ENCODE results near the gene APOL3. TPM values are rescaled to one million over a fixed set of nuclear protein-coding genes. Genes with fewer than 3 reads are reported as not detected.

The APOL3 gene
- total RNA-seq, 1 donor from 2014 or later: 2.3 TPM

- DNase-seq (ENCODE audit: low read depth) (no peak), FAIRE-seq (no peak)
- Histone ChIP-seq H3K9me3 (ENCODE audit: insufficient read depth, low read depth, low read length) (no peaks in the 10 kb centered on the region), H3K4me2 (ENCODE audit: low read length) (no peak overlapping the region), H3K36me3 (ENCODE audit: insufficient read depth, low read length) (no peaks in the 10 kb centered on the region), H3K4me3 (ENCODE audit: insufficient read depth, low read depth, low read length) (no peak overlapping the region), H3K4me1 (ENCODE audit: insufficient read depth, low read length) (no peaks in the 10 kb centered on the region), H3K9ac (ENCODE audit: low read length) (no peak overlapping the region), H2AFZ (ENCODE audit: low read depth, low read length) (no peak overlapping the region), H3K79me2 (ENCODE audit: insufficient read depth, low read length) (no peaks in the 10 kb centered on the region), H3K27me3 (ENCODE audit: insufficient read depth, low read length) (peaks cover 14% of the 10 kb centered on the region), H4K20me1 (ENCODE audit: insufficient read depth, low read length) (no peaks in the 10 kb centered on the region), H3K27ac (ENCODE audit: low read depth, low read length) (no peak overlapping the region)
- no peak overlapping the region for H3K4me3 Mint-ChIP-seq (ENCODE audit: unreplicated experiment)
- no peak overlapping the region for H3K27ac Mint-ChIP-seq (ENCODE audit: unreplicated experiment)
- peaks cover 42% of the 10 kb centered on the region for H3K27me3 Mint-ChIP-seq (ENCODE audit: low read depth, unreplicated experiment)
- peaks cover 3% of the 10 kb centered on the region for H3K4me1 Mint-ChIP-seq (ENCODE audit: low read depth, unreplicated experiment)
- H3K36me3 Mint-ChIP-seq (ENCODE audit: low read depth, unreplicated experiment): peaks cover 2% of the 10 kb centered on the region
- TF ChIP-seq EZH2 (IDR thresholded peaks at IDR 0.05; ENCODE audit: insufficient read depth, low read length): no peak
- TF ChIP-seq, protein P1, sequence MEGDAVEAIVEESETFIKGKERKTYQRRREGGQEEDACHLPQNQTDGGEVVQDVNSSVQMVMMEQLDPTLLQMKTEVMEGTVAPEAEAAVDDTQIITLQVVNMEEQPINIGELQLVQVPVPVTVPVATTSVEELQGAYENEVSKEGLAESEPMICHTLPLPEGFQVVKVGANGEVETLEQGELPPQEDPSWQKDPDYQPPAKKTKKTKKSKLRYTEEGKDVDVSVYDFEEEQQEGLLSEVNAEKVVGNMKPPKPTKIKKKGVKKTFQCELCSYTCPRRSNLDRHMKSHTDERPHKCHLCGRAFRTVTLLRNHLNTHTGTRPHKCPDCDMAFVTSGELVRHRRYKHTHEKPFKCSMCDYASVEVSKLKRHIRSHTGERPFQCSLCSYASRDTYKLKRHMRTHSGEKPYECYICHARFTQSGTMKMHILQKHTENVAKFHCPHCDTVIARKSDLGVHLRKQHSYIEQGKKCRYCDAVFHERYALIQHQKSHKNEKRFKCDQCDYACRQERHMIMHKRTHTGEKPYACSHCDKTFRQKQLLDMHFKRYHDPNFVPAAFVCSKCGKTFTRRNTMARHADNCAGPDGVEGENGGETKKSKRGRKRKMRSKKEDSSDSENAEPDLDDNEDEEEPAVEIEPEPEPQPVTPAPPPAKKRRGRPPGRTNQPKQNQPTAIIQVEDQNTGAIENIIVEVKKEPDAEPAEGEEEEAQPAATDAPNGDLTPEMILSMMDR (IDR thresholded peaks at IDR 0.05; ENCODE audit: insufficient read depth, low read depth, low read length): no peak
- peaks cover 3% of the 10 kb centered on the region for H3K9me3 Mint-ChIP-seq (ENCODE audit: unreplicated experiment)
Measured at GRCh38 chr22:36136988-36137387, 23.6 kb downstream of the APOL3 start.

DNA sequence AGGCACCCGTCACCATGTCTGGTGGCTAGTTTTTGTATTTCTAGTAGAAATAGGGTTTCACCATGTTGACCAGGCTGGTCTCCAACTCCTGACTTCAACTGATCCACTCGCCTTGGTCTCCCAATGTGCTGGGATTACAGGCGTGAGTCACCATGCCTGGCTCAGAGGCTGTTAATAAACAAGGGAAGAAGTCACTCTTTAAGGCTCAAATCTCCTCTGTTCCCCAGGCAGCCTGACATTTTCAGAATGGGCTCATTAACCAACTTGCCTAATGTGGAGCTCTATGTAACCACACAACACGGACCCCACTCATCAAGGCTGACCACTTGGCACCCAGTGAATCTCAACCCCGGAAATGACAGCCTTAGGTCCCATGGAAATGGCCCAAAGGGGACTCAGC, 24.1 kb downstream of the APOL3 start:
- Histone ChIP-seq H3K4me2 (ENCODE audit: low read length) (no peak overlapping the region), H3K36me3 (ENCODE audit: insufficient read depth, low read length) (no peaks in the 10 kb centered on the region), H3K27me3 (ENCODE audit: insufficient read depth, low read length) (peaks cover 14% of the 10 kb centered on the region), H2AFZ (ENCODE audit: low read depth, low read length) (no peak overlapping the region), H3K9ac (ENCODE audit: low read length) (no peak overlapping the region), H3K79me2 (ENCODE audit: insufficient read depth, low read length) (no peaks in the 10 kb centered on the region), H4K20me1 (ENCODE audit: insufficient read depth, low read length) (no peaks in the 10 kb centered on the region), H3K27ac (ENCODE audit: low read depth, low read length) (no peak overlapping the region), H3K4me1 (ENCODE audit: insufficient read depth, low read length) (no peaks in the 10 kb centered on the region), H3K4me3 (ENCODE audit: insufficient read depth, low read depth, low read length) (no peak overlapping the region), H3K9me3 (ENCODE audit: insufficient read depth, low read depth, low read length) (no peaks in the 10 kb centered on the region)
- no peak for DNase-seq (ENCODE audit: low read depth)
- peaks cover 3% of the 10 kb centered on the region for H3K4me1 Mint-ChIP-seq (ENCODE audit: low read depth, unreplicated experiment)
- no peak for FAIRE-seq
- H3K36me3 Mint-ChIP-seq (ENCODE audit: low read depth, unreplicated experiment): peaks cover 2% of the 10 kb centered on the region
- TF ChIP-seq EZH2 (IDR thresholded peaks at IDR 0.05; ENCODE audit: insufficient read depth, low read length): no peak
- TF ChIP-seq, protein P1 (IDR thresholded peaks at IDR 0.05; ENCODE audit: insufficient read depth, low read depth, low read length): no peak
- no peak overlapping the region for H3K27ac Mint-ChIP-seq (ENCODE audit: unreplicated experiment)
- H3K4me3 Mint-ChIP-seq (ENCODE audit: unreplicated experiment): no peak overlapping the region
- peaks cover 47% of the 10 kb centered on the region for H3K27me3 Mint-ChIP-seq (ENCODE audit: low read depth, unreplicated experiment)
- peaks cover 3% of the 10 kb centered on the region for H3K9me3 Mint-ChIP-seq (ENCODE audit: unreplicated experiment)

DNA sequence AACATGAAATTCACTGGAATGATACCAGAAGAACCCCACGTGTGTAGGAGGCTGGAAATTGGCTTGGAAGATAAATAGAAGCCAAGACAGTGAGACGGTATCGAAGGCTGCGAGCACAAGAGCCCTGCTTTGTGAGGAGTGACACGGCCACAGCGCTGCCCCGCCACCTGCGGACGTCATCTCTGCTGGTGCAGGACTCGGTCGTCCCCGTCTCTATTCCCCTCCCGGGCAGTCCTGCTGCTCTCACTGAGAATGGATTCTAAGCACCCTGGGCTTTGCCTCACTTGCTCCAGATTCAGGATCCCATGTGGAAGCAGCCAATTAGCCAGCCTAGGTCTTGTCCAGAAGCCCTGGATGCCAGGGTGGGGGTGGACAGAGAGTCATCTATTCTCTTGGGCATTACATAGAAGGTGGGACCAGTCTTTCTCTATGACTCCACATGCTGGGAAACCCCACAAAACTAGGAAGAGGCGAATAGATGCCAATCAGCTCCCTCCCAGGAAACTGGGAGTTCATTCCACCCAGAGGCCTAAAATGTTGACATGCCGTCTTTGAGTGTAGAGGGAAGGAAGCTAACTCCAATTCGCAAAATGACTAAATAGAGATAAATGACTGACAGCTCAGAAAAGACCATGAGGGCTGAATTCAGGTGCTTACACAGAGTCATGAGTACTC, 25.1 kb downstream of the APOL3 start:
- no peak for FAIRE-seq

More for the DNA sequence above, 25.1 kb downstream of the APOL3 start:
- Histone ChIP-seq H3K9me3 (ENCODE audit: insufficient read depth, low read depth, low read length) (no peaks in the 10 kb centered on the region), H3K36me3 (ENCODE audit: insufficient read depth, low read length) (no peaks in the 10 kb centered on the region), H3K4me1 (ENCODE audit: insufficient read depth, low read length) (no peaks in the 10 kb centered on the region), H2AFZ (ENCODE audit: low read depth, low read length) (no peak overlapping the region), H3K79me2 (ENCODE audit: insufficient read depth, low read length) (no peaks in the 10 kb centered on the region), H3K9ac (ENCODE audit: low read length) (no peak overlapping the region), H3K27ac (ENCODE audit: low read depth, low read length) (no peak overlapping the region), H3K4me2 (ENCODE audit: low read length) (no peak overlapping the region), H3K4me3 (ENCODE audit: insufficient read depth, low read depth, low read length) (no peak overlapping the region), H4K20me1 (ENCODE audit: insufficient read depth, low read length) (no peaks in the 10 kb centered on the region), H3K27me3 (ENCODE audit: insufficient read depth, low read length) (peaks cover 22% of the 10 kb centered on the region)
- Mint-ChIP-seq H3K4me1 (ENCODE audit: low read depth, unreplicated experiment) (peaks cover 4% of the 10 kb centered on the region), H3K27ac (ENCODE audit: unreplicated experiment) (no peak overlapping the region), H3K36me3 (ENCODE audit: low read depth, unreplicated experiment) (peaks cover 3% of the 10 kb centered on the region), H3K9me3 (ENCODE audit: unreplicated experiment) (peaks cover 3% of the 10 kb centered on the region), H3K27me3 (ENCODE audit: low read depth, unreplicated experiment) (peaks cover 50% of the 10 kb centered on the region), H3K4me3 (ENCODE audit: unreplicated experiment) (no peak overlapping the region)
- no peak for TF ChIP-seq EZH2 (IDR thresholded peaks at IDR 0.05; ENCODE audit: insufficient read depth, low read length)
- TF ChIP-seq, protein P1 (IDR thresholded peaks at IDR 0.05; ENCODE audit: insufficient read depth, low read depth, low read length): no peak
- DNase-seq (ENCODE audit: low read depth): no peak
